NCI-H524 treated with DMSO at 0.1 percent for 48 hours (cell line): ENCODE measurements around the gene EYS.

Source experiments
- DNase-seq: peaks from one replicate; lab custom pipeline; 2025; lab: John Stamatoyannopoulos, UW

Gene EYS

DNA sequence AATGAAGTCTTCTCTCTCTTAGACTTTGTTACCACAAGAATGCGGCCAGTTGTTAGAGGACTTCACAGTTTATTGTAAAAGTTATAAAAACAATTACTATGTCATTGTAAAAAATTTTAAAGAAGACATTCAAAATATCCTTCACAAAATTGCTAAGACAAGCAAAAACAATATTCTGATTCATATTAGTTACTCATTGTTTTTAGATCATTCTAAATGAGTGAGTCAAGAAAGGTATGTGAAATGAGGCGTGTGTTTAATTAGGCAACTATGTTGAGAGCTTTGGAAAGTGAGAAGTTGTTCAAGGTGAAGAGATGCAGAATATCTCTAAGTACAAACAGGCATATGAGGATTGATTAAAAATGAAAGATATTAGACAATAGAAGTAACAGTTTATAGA is 875.3 kb downstream of the EYS start:
- DNase-seq, result no peak

- peak; percentile 49 for DNase-seq
Observed at GRCh38 chr6:64817525-64817924, 889.5 kb downstream of the EYS start.

- no peak for DNase-seq
Observed at GRCh38 chr6:64815718-64816117, 891.3 kb downstream of the EYS start.

GRCh38 chr6:64812138-64812537 is 894.9 kb downstream of the EYS start:
- no peak for DNase-seq

- DNase-seq, result no peak
Observed at GRCh38 chr6:64811119-64811518, 895.9 kb downstream of the EYS start.

DNA sequence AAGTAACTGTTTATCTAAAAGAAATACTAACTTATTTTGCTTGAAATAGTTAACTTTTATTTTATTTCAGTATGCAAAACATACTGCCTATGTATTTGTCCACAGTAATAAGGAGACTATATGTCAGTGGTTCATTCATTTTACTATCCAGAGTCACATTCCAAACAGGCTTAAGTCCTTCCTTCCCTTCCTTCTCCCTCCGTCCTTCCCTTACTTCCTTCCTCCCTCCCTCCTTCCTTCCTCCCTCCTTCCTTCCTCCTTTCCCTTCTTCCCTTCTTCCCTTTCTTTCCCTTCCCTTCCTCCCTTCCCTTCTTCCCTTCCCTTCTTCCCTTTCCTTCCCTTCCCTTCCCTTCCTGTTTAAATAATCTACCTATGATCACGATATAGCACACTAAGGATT is 899.2 kb downstream of the EYS start:
- DNase-seq, result no peak

DNA sequence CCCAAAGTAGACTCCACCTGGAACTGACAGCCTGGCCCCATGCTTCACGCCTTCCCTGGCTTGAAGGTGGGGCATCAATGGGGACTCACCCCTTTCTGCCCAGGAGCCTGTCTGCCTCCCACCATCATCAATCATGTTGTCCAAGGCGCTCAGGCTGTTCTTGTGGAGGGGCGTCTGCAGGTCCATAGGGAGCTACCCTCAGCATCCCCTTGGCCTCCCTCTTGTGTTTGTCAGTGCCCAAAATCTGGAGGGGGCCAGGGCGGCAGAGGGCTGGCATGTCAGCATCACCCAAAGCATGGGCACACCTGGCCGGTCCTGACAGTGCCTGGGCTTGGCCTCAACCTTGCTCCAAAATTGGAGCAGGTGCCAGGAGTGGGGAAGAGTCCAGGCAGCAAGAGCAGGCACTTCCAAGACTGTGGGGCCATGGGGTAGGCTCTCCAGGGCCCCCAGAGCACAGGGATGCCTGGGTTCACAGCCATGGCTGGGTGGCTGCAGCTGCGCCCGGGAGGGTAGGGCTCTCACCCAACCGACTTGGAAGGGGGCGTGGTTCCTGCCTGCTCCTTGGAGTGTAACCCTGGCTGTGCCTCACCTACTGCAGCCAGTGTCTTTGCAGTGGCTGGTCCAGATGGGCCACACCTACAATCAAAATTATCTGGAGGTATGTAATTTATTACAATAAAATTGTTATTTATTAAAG is 903.4 kb downstream of the EYS start:
- no peak for DNase-seq

GRCh38 chr6:64792534-64792933 is 914.5 kb downstream of the EYS start:
- DNase-seq, result no peak

DNA sequence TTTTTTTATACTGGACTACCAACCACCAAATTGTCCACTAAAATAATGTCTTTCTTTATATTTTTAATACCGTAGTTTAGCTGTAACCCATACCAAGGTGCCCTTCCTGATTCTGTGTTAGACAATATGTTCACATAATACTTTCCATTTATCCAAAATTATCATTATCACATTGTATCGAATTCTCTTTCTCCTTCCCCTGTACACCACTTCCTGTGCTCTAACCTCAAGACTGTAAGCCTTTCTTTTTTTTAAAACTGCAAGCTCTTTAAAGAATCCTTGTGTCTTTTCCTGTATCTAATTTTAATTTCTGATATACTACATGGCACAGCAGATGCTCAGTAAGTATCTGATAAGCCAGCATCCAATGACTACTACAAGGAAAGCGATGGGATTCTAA is 917.5 kb downstream of the EYS start:
- DNase-seq, result no peak

DNA sequence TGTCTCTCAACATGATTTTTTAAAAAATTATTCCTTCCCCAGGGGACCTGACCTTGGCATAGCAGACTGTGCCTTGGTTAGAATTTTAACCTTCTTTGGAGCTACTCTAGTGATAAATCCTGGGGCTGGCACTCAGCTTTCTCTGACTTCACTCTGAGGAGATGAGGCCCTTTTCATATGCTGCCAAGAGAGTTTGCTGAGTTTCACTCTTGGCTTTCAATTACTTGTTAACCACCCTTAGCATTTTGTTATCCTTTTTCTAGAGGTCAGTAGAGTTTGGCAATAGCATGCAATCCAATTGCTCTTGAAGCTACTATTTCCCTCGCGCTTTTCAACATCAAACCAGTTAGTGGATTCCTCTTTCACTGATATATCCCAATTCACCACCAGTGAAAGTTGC is 920.3 kb downstream of the EYS start:
- DNase-seq, result no peak

DNA sequence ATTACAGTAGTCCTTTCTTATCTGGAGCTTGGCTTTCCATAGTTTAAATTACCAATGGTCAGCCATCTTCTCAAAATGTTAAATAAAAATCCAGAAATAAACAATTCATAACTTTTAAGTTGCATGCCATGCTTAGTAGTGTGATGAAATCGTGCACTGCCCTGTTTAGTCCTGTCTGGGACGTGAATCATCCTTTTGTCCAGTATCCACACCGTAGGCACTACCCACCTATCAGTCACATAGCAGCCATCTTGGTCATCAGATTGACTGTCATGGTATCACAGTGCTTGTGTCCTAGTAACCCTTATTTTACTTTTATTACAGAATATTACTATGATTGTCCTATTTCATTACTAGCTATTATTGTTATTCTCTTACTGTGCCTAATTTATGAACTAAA is 924.1 kb downstream of the EYS start:
- no peak for DNase-seq

DNA sequence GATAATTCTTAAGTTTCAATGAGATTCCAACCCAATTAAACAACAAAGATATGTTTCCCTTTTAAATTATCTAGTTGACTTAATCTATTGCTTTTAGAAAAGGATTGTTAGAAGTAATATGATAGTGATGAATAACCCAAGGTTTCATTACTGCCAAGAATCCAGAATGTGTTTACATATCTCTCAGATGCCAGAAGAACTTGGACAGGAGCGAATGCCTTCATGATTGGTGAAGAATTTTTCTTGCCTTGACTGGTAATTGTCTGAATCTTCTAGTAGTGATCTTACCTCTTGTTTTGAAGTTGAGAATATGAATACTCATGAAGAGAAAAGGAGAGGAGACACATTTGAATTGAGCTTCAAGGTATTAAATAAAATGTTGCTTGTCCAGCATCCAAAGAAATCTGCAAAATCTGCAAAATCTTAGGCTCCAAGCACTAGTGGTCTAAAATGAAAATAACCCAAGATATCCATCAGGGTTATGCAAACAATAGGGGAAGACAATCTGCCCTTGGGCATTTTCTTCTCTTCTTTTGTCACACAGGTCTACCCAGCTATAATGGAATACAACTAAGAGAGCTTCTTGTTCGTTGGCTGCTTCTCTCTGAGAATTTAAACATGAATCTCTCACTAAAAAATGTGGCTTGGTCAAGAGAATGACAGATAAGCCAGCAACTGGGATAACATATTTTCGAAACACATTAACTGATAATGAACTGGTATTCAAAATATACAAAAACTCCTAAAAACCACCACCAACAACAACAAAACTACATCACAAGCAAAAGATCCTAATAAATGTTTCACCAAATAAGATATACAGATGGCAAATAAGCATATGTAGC is 928.9 kb downstream of the EYS start:
- no peak for DNase-seq

GRCh38 chr6:64776359-64776758 is 930.7 kb downstream of the EYS start:
- DNase-seq, result no peak

DNA sequence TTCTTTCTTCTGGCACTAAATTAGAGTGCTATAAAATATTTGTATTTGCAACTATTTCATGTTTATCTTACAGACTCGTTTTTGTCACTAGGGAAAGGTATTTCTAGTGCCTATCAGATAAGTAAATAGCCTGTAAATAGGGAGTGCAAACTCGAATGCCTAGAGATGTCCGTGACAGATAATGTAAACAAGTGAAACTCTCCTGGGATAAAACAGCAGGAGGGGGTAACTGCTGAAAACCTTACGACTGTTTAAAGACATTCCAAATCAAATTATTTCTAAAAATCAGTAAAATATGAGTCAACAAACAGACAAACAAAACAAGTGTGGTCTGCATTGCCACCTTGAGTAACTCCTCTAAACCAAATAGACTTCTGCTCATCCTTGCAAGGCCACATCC is 932.1 kb downstream of the EYS start:
- no peak for DNase-seq

GRCh38 chr6:64750910-64751309 is 956.1 kb downstream of the EYS start:
- no peak for DNase-seq

DNA sequence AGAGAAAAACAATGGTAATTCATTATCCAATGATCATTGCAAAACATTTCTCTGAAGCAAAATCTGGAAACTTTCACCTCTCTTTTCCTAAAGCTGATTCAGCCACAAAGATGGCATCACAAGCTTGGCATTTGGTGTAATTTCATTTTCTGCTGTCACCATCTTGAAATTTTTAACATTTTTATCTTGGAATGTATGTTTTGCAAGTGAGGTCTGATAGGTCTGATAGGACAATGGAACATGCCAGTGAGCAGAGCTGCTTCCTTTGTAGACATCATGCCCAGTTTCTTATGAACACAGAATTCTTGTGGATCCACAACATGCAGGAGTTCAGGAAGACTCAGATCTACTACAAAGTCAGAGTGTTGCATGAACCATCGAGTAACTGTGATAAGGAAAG is 969.6 kb downstream of the EYS start:
- DNase-seq, result no peak

GRCh38 chr6:64736421-64736950 is 970.5 kb downstream of the EYS start:
- no peak for DNase-seq

GRCh38 chr6:64733433-64733832 is 973.6 kb downstream of the EYS start:
- no peak for DNase-seq

DNA sequence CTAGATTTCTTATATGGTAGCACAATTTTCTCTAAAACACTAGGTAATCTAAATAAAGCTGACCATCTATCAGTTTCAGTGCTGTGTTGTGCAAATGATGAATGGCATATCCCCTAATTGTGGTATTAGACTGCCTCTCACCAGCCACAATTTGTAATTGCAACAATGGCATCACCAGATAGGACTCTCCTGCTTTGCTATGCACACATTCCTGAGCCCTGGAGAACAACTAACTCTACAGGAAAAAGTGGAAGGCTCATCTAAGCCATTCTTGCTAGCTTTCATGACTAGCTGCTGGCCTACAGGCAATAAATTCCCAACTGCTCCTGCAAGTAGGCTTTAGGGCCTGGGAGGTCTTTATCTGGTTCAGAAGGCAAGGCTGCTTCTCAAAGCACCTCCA is 974.1 kb downstream of the EYS start:
- DNase-seq, result no peak

DNA sequence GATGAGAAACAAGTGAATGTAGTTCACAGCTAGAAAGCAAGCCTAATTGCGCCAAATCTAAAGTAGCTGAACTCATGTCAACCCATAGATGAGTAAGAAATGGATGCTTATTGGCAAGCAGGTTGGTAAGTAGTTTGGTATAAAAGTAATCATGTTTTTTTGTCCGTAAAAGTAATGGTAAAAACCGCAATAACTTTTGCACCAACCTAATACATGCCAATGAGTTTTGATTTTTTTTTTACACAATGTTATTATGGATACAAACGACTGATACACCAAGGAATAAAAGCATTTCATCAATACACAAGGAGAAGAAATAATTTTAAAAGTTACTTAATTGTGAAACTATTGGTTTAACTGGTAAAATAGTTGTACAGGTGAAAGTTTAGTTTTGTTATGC is 977.5 kb downstream of the EYS start:
- DNase-seq, result no peak

- DNase-seq, result no peak
Observed at GRCh38 chr6:64727075-64727474, 980.0 kb downstream of the EYS start.

GRCh38 chr6:64724091-64724490 is 982.9 kb downstream of the EYS start:
- no peak for DNase-seq

DNA sequence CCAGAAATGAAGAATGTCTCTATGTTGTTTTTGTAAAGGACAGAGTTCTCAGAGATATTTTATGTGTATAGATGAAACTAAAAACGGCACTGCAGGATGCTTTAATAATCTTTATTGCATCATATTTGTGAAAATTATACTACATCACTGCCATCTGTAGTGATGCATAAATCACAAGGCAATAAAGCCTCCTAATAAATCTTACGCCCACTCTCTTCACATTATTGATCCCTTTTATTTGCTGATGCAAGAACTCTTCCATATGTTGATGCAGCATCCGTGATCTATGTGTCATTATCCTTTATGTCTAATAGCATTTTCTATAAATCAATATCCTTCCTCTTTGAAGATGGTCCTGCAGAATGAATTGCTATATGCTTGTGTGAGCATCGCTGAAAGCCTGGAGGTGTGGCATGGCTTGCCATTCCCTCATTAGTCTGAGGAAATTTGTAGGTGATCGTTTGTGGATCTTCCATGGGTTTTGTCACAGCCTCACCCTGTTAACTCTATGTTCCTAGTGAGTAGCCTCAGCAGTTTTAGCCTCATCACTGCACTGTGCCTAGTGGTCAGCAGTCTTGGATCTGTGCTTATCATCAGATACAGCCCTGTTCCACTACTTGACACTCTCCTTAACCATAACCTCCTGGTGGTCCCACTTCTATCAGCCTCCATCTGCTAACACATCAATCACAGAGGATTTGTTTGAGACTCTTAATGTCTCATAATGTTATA is 983.5 kb downstream of the EYS start:
- DNase-seq, result peak; percentile 54
